NCI-H2107 treated with DMSO at 0.1 percent for 48 hours (cell line): ENCODE results near the gene AFAP1.

Experiments used
- DNase-seq: peaks from one replicate; lab custom pipeline; 2025; ENCODE audit not compliant: unreplicated experiment; lab: John Stamatoyannopoulos, UW

The AFAP1 gene

GRCh38 chr4:7741946-7742806 is 197.5 kb downstream of the AFAP1 start:
- no peak for DNase-seq

DNA sequence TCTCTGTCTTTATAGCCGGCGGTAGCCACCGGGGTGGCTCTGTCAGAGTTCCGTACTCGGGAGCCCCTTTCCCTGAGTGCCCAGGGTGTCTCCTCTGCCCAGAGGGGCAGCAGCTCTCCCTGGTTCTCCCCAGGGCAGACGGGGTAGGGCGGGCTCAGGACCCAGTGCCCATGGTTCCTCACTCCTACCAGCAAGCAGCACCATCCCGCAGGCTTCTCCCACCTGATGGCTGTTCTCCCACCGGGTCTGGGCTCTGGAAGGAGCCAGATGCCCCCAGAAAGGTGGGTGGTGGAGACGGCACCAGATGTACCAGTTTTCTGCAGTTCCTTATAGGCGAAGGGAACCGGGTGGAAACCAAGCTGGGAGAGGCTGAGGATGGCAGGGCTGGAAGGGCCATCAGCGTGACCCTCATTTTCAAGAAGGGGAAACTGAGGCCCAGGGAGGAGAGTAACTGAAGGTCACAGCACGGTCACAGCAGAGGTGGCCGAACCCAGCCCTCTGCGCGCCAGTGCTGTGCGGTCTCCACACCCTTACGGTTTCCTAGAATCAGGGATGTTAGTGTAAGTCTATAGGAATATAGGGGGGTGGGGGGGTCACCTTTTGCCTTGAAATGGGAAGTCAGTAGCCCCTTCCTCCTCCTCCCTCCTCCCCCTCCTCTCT is 198.7 kb downstream of the AFAP1 start:
- no peak for DNase-seq

- no peak for DNase-seq
Measured at GRCh38 chr4:7739918-7740865, 199.5 kb downstream of the AFAP1 start.

- no peak for DNase-seq
Measured at GRCh38 chr4:7739077-7739917, 200.4 kb downstream of the AFAP1 start.

- no peak for DNase-seq
Measured at GRCh38 chr4:7738458-7739076, 201.1 kb downstream of the AFAP1 start.

- no peak for DNase-seq
Measured at GRCh38 chr4:7737752-7738457, 201.8 kb downstream of the AFAP1 start.

DNA sequence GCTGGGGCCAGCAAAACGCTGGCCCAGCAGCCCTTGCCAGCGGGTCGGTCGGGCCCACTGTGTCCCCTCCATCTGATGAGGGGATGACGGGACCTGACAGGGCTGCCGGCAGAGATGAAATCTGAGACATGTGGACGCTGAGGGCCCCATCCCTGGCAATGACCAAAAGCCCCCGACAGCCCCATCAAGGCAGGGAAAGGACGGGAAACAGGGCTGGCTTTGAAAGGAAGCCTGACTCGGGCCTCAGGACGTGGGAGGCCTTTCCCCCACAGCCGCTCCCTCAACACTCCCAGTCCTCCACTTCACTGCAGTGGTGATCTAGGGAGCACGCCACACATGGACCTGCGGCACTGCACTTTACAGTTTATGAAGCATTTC is 202.4 kb downstream of the AFAP1 start:
- no peak for DNase-seq

DNA sequence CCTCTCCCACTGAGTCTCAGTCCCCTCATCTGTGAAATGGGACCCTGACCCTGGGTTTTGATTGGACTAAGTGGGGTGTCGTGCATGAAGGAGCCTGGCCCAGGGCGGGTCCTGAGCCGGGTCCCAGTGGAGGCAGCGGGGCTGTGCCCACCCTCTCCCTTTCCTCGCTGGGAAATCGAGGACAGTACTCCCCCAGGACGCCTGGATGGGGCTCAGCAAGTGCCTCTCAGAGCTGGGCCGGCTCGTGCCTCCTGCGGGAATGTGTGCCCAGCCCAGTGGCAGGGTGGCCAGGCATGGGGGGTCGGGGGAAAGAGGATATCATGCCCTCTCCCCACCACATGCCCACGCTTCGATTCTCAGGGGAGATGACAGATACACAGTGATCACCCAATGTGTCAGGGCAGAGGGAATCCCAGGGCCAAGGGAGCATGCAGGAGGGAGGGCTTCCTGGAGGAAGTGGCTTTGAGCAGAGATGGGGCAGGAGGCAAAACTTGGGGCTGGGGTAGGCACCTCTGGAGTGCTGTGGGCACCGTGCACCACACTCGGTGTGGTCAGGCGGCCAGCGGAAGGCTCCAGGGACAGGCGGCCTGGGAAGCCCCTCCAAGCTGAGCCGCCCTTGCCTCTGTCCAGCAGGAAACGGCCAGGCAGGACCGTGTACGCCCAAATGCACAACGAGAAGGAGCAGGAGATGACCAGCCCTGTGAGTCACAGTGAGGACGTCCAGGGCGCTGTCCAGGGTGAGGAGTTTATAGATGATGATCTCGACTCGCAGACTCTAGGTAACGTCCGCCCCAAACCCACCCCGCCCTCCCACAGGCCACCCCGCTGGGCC is 203.0 kb downstream of the AFAP1 start:
- no peak for DNase-seq

- DNase-seq = no peak
Measured at GRCh38 chr4:7735961-7736360, 203.7 kb downstream of the AFAP1 start.

DNA sequence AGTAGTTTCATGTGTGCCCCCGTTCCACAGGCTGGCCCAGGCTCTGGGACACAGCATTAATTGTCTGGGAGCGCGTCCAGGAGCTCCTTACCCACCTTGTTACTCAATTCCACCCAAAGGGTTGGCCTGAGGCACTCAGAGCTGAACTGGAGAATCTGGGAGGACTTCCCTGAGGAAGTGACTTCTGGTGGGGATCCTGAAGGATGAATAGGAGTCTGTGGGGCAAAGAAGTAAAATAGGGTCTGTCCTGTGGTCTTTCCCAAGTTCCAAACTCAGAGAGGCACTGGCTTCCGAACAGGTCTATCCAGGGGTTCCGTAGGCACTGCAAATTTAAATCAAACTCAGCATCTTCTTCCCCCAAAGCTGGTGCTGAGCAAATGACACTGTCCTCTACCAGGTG is 204.3 kb downstream of the AFAP1 start:
- no peak for DNase-seq

DNA sequence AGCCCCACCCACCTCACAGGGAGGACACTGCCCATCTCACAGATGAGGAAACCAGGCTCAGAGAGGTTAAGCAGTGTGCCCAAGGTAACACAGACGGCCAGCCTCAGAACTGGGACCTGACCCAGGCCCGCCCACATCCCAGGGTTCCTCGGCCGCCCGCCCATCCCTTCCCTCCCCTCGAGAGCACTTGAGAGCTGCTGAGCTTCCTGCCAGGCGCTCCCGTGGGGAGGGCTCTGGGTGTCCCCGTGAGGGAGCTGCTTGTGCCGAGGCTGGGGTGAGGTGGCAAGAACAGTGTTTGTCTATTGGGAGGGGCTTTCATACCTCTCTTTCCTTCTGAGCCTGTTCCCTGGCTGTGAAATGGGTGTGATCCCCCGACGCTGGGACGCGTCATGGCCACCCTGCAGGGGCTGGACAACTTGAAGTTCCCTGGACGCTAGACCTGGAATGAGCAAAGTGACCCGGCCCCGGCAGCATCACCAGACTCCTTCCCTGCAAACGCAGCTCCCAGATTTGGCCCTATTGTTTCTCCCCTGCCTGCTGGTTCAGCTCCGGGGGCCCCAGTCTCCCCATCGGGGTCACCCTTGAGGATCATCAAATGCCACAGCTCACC is 204.9 kb downstream of the AFAP1 start:
- no peak for DNase-seq

DNA sequence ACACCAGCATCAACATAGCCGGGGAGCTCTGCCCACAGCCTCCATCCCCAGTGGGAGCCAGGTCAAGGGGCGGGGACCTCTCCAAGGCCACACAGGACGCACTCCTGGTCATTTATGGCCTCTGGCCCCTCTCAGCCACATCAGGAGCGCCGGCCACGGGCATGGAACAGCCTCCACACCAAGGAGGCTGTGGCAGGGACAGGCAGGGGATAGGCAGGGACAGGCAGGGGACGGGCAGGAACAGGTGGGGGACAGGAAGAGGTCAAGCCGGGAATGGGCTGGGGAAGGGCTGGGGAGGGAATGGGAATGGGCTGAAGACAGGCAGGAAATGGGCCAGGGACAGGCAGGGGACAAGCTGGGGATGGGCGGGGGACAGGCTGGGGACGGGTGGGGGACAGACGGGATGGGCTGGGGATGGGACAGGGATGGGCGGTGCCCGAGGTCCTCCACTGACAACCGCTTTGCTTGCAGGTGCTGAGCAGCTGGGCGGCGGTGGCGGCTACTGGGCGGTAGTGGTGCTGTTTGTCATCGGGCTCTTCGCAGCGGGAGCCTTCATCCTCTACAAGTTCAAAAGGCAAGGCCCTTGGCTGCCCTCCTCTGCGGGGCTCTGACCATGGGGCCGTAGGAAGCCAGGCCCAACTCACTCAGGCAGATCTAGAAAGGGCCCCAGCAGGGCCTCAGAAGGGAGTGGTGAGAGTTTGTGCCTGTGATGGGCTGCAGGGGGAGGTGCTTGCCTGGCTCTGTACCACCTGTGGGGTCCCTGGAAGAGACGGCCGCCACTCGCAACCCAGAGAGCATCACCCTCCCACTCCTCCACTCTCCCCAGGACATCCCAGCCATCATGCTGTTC is 205.6 kb downstream of the AFAP1 start:
- DNase-seq = no peak

GRCh38 chr4:7733201-7733600 is 206.5 kb downstream of the AFAP1 start:
- no peak for DNase-seq

DNA sequence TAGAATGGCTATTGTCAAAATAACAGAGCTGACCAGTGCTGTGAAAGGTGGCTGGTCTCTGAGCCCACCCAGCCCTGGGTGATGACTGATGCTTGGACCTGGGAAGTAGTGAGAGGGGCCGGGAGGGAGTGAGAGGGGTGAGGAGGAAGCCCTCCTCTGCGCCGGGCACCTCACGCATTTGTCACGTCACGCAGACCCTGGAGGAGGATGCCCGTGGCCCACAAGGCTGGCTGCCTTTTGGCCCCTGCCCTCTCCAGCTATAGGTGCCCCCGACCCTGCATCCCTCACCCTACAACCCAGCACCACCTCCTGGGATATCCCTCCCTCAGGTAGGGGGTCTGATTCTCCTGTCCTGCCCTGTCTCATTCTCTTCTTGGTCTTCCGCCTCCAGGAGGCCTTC is 207.4 kb downstream of the AFAP1 start:
- no peak for DNase-seq

GRCh38 chr4:7731437-7731836 is 208.2 kb downstream of the AFAP1 start:
- DNase-seq = no peak

DNA sequence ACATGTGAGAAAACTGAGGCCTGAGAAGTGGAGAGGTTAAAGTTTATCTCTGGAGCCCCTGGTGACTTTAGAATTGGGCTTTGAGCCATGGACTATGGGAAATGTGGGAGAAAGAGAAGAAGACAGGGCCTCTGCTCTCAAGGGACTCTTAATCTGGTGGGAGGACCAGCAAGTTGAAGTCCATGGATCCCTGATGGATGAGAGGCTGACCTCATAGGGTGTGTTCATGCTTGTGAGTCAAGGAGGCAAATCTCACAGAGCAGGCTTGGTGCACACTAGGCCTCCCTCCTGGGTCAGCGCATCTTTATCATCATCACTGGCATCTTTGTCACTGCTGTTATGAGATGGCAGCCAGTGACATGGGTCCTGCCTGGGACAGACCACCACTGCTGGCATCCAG is 211.9 kb downstream of the AFAP1 start:
- DNase-seq = no peak

GRCh38 chr4:7726665-7727413 is 212.8 kb downstream of the AFAP1 start:
- no peak for DNase-seq
